HepG2 (cell line): ENCODE results near the gene TSEN34. TPM values are rescaled to one million over a fixed set of nuclear protein-coding genes. Genes with fewer than 3 reads are reported as not detected.
"Not testable (repeated sequence)": the region's sequence is repeated elsewhere in the genome, so short reads cannot be mapped to it uniquely, and the experiment has no call there.

Source experiments
- ATAC-seq: fragments of 200-7000 bp; cut with Tn5 transposase; 3 replicates; pipeline ENCODE4 v1.9.1; 2020; ENCODE audit warnings: mild to moderate bottlenecking, moderate library complexity
- BruUV-seq: library from RNA; stranded (reverse); fragments of 400-500 nt; replicated peaks from 2 replicates; lab custom pipeline; 2021; lab: Mats Ljungman, UMichigan
- CTCF ChIA-PET: fragments of 300-600 bp; formaldehyde crosslinking; extraction: SDS; loops from one replicate; lab custom pipeline; 2021; ENCODE audit warnings: low total read pairs, inconsistent platforms, low intra/inter-chr PET ratio; lab: Yijun Ruan, JAX
- POLR2A ChIA-PET: fragments of 350-600 bp; sonication (Branson Sonifier 250); formaldehyde crosslinking; loops from one replicate; lab custom pipeline; 2020; ENCODE audit warnings: antibody characterized with exemption, inconsistent platforms; lab: Yijun Ruan, JAX
- DNase-seq: peaks from one replicate; pipeline ENCODE4 v3.0.0-alpha.2; 2015; ENCODE audit warnings: low spot score
- FAIRE-seq: peaks from 3 replicates; lab custom pipeline; 2011; peaks lifted over from hg19 to GRCh38; lab: Jason Lieb, UNC
- H2AFZ ChIP-seq: one replicate; pipeline ENCODE4 v1.6.1; 2011; ENCODE audit warnings: low read length, inconsistent platforms
- H3K27ac ChIP-seq: fragments of 300-600 bp; 3 replicates; pipeline ENCODE4 v1.8.0; 2011; ENCODE audit warnings: mixed run types, mild to moderate bottlenecking, mixed read lengths, low read length, inconsistent platforms; ENCODE audit not compliant: insufficient read depth; ENCODE audit errors: extremely low read length
- H3K27me3 ChIP-seq, 2 experiments: fragments of 200-600 bp in 1 of 2; 2 replicates in 1 of 2; 3 replicates in 1 of 2; pipeline versions ENCODE4 v1.6.0 to v1.8.0; 2011; ENCODE audit warnings: low read length in 2 of 2, mild to moderate bottlenecking in 2 of 2, moderate library complexity in 2 of 2, inconsistent platforms in 1 of 2; ENCODE audit not compliant: insufficient read depth in 2 of 2, control insufficient read depth in 1 of 2
- H3K36me3 ChIP-seq, 2 experiments: fragments of 200-600 bp in 1 of 2; replicated peaks in 1 of 2; 2 replicates in 1 of 2; 3 replicates in 1 of 2; pipeline versions ENCODE4 v1.5.1 to v1.8.0; 2011; ENCODE audit warnings: low read length in 2 of 2, inconsistent platforms in 1 of 2; ENCODE audit not compliant: insufficient read depth in 2 of 2, control insufficient read depth in 1 of 2
- H3K4me1 ChIP-seq: 2 replicates; pipeline ENCODE4 v1.5.1; 2012; ENCODE audit warnings: low read length, inconsistent platforms; ENCODE audit not compliant: insufficient read depth
- H3K4me2 ChIP-seq: 2 replicates; pipeline ENCODE4 v1.6.0; 2011; ENCODE audit warnings: low read depth, low read length, inconsistent platforms
- H3K4me3 ChIP-seq, 3 experiments: fragments of 200-600 bp in 1 of 3; sonication (generic), shearing (Covaris generic) in 1 of 3; replicated peaks in 1 of 3; 2 replicates each; pipeline ENCODE4 v1.5.1; 2011 to 2016; ENCODE audit warnings: low read length in 3 of 3, inconsistent platforms in 2 of 3, low read depth in 2 of 3, mild to moderate bottlenecking in 2 of 3, control low read depth in 1 of 3, mixed read lengths in 1 of 3; ENCODE audit not compliant: insufficient read depth in 1 of 3
- H3K79me2 ChIP-seq: one replicate; pipeline ENCODE4 v1.6.1; 2011; ENCODE audit warnings: low read length, inconsistent platforms; ENCODE audit not compliant: insufficient read depth
- H3K9ac ChIP-seq: 2 replicates; pipeline ENCODE4 v1.6.0; 2011; ENCODE audit warnings: mild to moderate bottlenecking, low read depth, low read length, inconsistent platforms; ENCODE audit not compliant: insufficient read depth
- H3K9me3 ChIP-seq: 2 replicates; pipeline ENCODE4 v1.5.1; 2012; ENCODE audit warnings: mild to moderate bottlenecking, low read length
- H4K20me1 ChIP-seq: 2 replicates; pipeline ENCODE4 v1.6.0; 2011; ENCODE audit warnings: inconsistent platforms, mild to moderate bottlenecking, low read length, moderate library complexity; ENCODE audit not compliant: insufficient read depth
- CSRNP2 ChIP-seq: sonication (generic); formaldehyde crosslinking; conservative IDR thresholded peaks from 2 replicates; pipeline ENCODE4 v1.8.0; 2022; ENCODE audit warnings: low read depth, missing genetic modification reagents
- FOSL1 ChIP-seq: sonication (generic); formaldehyde crosslinking; IDR thresholded peaks from 2 replicates; pipeline ENCODE4 v1.9.0; 2021; ENCODE audit warnings: missing genetic modification reagents, borderline replicate concordance
- KLF16 ChIP-seq, 2 experiments: sonication (generic) in 1 of 2; formaldehyde crosslinking in 1 of 2; IDR thresholded peaks; 2 replicates each; pipeline versions ENCODE4 v1.6.1 to v1.8.0; 2016 to 2023; ENCODE audit warnings: missing genetic modification reagents in 2 of 2, missing compliant biosample characterization in 1 of 2
- NFAT5 ChIP-seq: sonication (generic); formaldehyde crosslinking; IDR thresholded peaks from 2 replicates; pipeline ENCODE4 v1.4.0; 2020; ENCODE audit warnings: missing genetic modification reagents
- REST ChIP-seq, 2 experiments: IDR thresholded peaks; 2 replicates each; pipeline ENCODE4 v1.6.1; 2011 to 2012; ENCODE audit warnings: low read length in 2 of 2, borderline replicate concordance in 1 of 2, low read depth in 1 of 2, mild to moderate bottlenecking in 1 of 2, moderate library complexity in 1 of 2
- ZBTB8A ChIP-seq: sonication (generic); formaldehyde crosslinking; IDR thresholded peaks from 2 replicates; pipeline ENCODE4 v1.4.0; 2020; ENCODE audit warnings: mild to moderate bottlenecking, low read depth, missing genetic modification reagents, borderline replicate concordance
- ZFAT ChIP-seq: sonication (generic); formaldehyde crosslinking; conservative IDR thresholded peaks from 2 replicates; pipeline ENCODE4 v1.8.1; 2023; ENCODE audit warnings: missing genetic modification reagents, inconsistent platforms
- ZNF7 ChIP-seq: IDR thresholded peaks from 2 replicates; pipeline ENCODE4 v1.6.1; 2016; ENCODE audit warnings: missing biosample characterization, missing genetic modification reagents
- WGBS: methylation state at CpG from one replicate; pipeline ENCODE4 v1.1.6; 2017; ENCODE audit warnings: low lambda C conversion rate; 5-methylcytosine and 5-hydroxymethylcytosine counted together
- in situ Hi-C: cut with HindIII; loops from 2 replicates; pipeline ENCODE4 v1.10.0; 2017; ENCODE audit warnings: low pct_unique_long_range_greater_than_20kb; ENCODE audit not compliant: extremely low pct_ligation_motif_present
- intact Hi-C: fragments of 100-400 bp; cut with micrococcal nuclease; formaldehyde crosslinking; loops from one replicate; pipeline ENCODE4 v1.10.0; 2022; ENCODE audit not compliant: unreplicated experiment
- polyA plus RNA-seq, 8 experiments: library from polyadenylated mRNA; depleted of rRNA in 3 of 8; stranded (reverse) in 7 of 8; unstranded in 1 of 8; fragments of >200 nt; fragmentation: Illumina TruSeq in 4 of 8; extraction: Trizol in 4 of 8; gene quantifications; 2 replicates each; pipeline versions ENCODE4 v1.2.1 to v1.2.3, GENCODE V29; 2011 to 2016; ENCODE audit warnings: low read depth in 4 of 8, missing spikeins in 1 of 8, mixed read lengths in 1 of 8; ENCODE audit not compliant: insufficient read depth in 1 of 8
- total RNA-seq, 5 experiments: library from RNA; depleted of rRNA; stranded (reverse); fragments of >200 nt; fragmentation: Illumina TruSeq; extraction: Trizol; gene quantifications; 2 replicates each; pipeline ENCODE4 v1.2.3, GENCODE V29; 2016; ENCODE audit warnings: low read depth in 1 of 5

The TSEN34 gene
- total and polyA plus RNA-seq, 2 of the 13 experiments (the other 11 are each of a cell fraction or from before 2014, with no cell fraction given), result 55.1 to 65.4 TPM

GRCh38 chr19:54233941-54234340 lies 42.8 kb downstream of the TSEN34 start (continued):
- TF ChIP-seq KLF16 (CRISPR knock-in tag; IDR thresholded peaks at IDR 0.05) (no peak), NFAT5 (CRISPR knock-in tag) (no peak), REST (IDR thresholded peaks at IDR 0.05; ENCODE audit: borderline replicate concordance in 1 of 2, low read depth in 1 of 2, low read length in 2 of 2) (no peak), ZFAT (no peak), CSRNP2 (CRISPR knock-in tag) (no peak), ZNF7 (CRISPR knock-in tag) (no peak), FOSL1 (CRISPR knock-in tag) (no peak), ZBTB8A (CRISPR knock-in tag) (no peak)

- BruUV-seq, DNase-seq, H2AFZ ChIP-seq, H3K4me3 ChIP-seq, CTCF ChIA-PET, intact Hi-C loops, POLR2A ChIA-PET, H4K20me1 ChIP-seq, H3K36me3 ChIP-seq, H3K27ac ChIP-seq, H3K4me2 ChIP-seq, in situ Hi-C loops, H3K4me1 ChIP-seq, H3K9me3 ChIP-seq, H3K27me3 ChIP-seq, H3K9ac ChIP-seq, FAIRE-seq, H3K79me2 ChIP-seq: not testable (repeated sequence)
- WGBS, result 13% methylated on average over 14 of the region's 21 CpGs
- ATAC-seq, result peak; percentile 61
Measured at GRCh38 chr19:54239491-54240371, 48.6 kb downstream of the TSEN34 start.
